Measurements from ENCODE around the gene SH3RF3.
"Not testable (repeated sequence)": the region's sequence is repeated elsewhere in the genome, so short reads cannot be mapped to it uniquely, and the experiment has no call there.

- TF ChIP-seq POLR2A (IDR thresholded peaks at IDR 0.05); CTCF (IDR thresholded peaks at IDR 0.05 in 4 of 5, conservative IDR thresholded peaks at IDR 0.05 in 1 of 5): not testable (repeated sequence)
Observed at GRCh38 chr2:109536556-109536955, 407.6 kb downstream of the SH3RF3 start.
